GM19035 (cell line): ENCODE measurements around the gene PDIA3.
"Not testable (repeated sequence)": the region's sequence is repeated elsewhere in the genome, so short reads cannot be mapped to it uniquely, and the experiment has no call there.

Experiments
- ATAC-seq: cut with Tn5 transposase; IDR thresholded peaks from one replicate; pipeline ENCODE4 v1.9.1; 2021; ENCODE audit not compliant: unreplicated experiment

The PDIA3 gene

GRCh38 chr15:43746245-43746902, at the start of gene PDIA3:
Gene PDIA3 (plus strand): TSS chr15:43746438. CDS start chr15:43746540, 102 bp downstream.
- peak; percentile 72 for ATAC-seq

GRCh38 chr15:43702174-43702573, 44.1 kb upstream of the PDIA3 start:
- ATAC-seq = no peak

GRCh38 chr15:43702701-43703424, 43.4 kb upstream of the PDIA3 start:
- no peak for ATAC-seq

- ATAC-seq = not testable (repeated sequence)
These were observed 35.7 kb upstream of the PDIA3 start for GRCh38 chr15:43710431-43711131.

GRCh38 chr15:43723151-43723550, 23.1 kb upstream of the PDIA3 start:
- ATAC-seq = no peak

GRCh38 chr15:43726306-43726705, 19.9 kb upstream of the PDIA3 start:
- ATAC-seq = not testable (repeated sequence)

- not testable (repeated sequence) for ATAC-seq
These were observed 18.0 kb upstream of the PDIA3 start for GRCh38 chr15:43728053-43728725.

- peak; percentile 43 for ATAC-seq
These were observed 10.8 kb upstream of the PDIA3 start for GRCh38 chr15:43735416-43735815.

GRCh38 chr15:43746903-43747309, 668 bp downstream of the PDIA3 start:
- ATAC-seq = peak; percentile 18

GRCh38 chr15:43748376-43748775, 2.1 kb downstream of the PDIA3 start:
- ATAC-seq = no peak

- ATAC-seq = peak; percentile 38
These were observed 3.6 kb downstream of the PDIA3 start for GRCh38 chr15:43749690-43750345.

GRCh38 chr15:43751885-43752284, 5.6 kb downstream of the PDIA3 start:
- ATAC-seq = no peak

GRCh38 chr15:43762824-43763223, 16.6 kb downstream of the PDIA3 start:
- ATAC-seq = no peak

GRCh38 chr15:43763819-43764446, 17.7 kb downstream of the PDIA3 start:
- no peak for ATAC-seq

- ATAC-seq = no peak
These were observed 23.5 kb downstream of the PDIA3 start for GRCh38 chr15:43769584-43770228.

GRCh38 chr15:43771816-43772215, 25.6 kb downstream of the PDIA3 start:
- ATAC-seq = no peak

- ATAC-seq = no peak
These were observed 26.4 kb downstream of the PDIA3 start for GRCh38 chr15:43772624-43773023.

GRCh38 chr15:43774062-43774461, 27.8 kb downstream of the PDIA3 start:
- ATAC-seq = no peak

GRCh38 chr15:43775411-43775965, 29.2 kb downstream of the PDIA3 start:
- no peak for ATAC-seq
